ENCODE data around the gene LRCH1. TPM values are rescaled to one million over a fixed set of nuclear protein-coding genes. Genes with fewer than 3 reads are reported as not detected.

Gene LRCH1
- total RNA-seq, 2 experiments from 2014 or later: 16.7 to 27.8 TPM

GRCh38 chr13:46526740-46527139, 26.2 kb upstream of the LRCH1 start:
- ChIA-PET POLR2A (no interaction called here), CTCF (ENCODE audit: unreplicated experiment) (no interaction called here)
- no peaks in the 10 kb centered on the region for H4K20me1 ChIP-seq (ENCODE audit: insufficient read depth, low read length)
- no peaks in the 10 kb centered on the region for H3K9me2 ChIP-seq (ENCODE audit: insufficient read depth, low read length)
- H3K27ac ChIP-seq (ENCODE audit: low read depth, low read length, poor library complexity, severe bottlenecking): no peak overlapping the region
- no peak for TF ChIP-seq EZH2phosphoT487 (IDR thresholded peaks at IDR 0.05; ENCODE audit: borderline replicate concordance, low read depth, low read length)
- TF ChIP-seq, protein P1, sequence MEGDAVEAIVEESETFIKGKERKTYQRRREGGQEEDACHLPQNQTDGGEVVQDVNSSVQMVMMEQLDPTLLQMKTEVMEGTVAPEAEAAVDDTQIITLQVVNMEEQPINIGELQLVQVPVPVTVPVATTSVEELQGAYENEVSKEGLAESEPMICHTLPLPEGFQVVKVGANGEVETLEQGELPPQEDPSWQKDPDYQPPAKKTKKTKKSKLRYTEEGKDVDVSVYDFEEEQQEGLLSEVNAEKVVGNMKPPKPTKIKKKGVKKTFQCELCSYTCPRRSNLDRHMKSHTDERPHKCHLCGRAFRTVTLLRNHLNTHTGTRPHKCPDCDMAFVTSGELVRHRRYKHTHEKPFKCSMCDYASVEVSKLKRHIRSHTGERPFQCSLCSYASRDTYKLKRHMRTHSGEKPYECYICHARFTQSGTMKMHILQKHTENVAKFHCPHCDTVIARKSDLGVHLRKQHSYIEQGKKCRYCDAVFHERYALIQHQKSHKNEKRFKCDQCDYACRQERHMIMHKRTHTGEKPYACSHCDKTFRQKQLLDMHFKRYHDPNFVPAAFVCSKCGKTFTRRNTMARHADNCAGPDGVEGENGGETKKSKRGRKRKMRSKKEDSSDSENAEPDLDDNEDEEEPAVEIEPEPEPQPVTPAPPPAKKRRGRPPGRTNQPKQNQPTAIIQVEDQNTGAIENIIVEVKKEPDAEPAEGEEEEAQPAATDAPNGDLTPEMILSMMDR (conservative IDR thresholded peaks at IDR 0.05; ENCODE audit: low read length): no peak
- H3K36me3 ChIP-seq (ENCODE audit: insufficient read depth, low read length): no peaks in the 10 kb centered on the region
- no peak overlapping the region for H3K4me3 ChIP-seq (ENCODE audit: low read depth, low read length, poor library complexity, severe bottlenecking)
- BruUV-seq (replicated peaks): no TSS peak
- no peaks in the 10 kb centered on the region for H3K79me2 ChIP-seq (ENCODE audit: insufficient read depth, low read depth, low read length)
- no peak overlapping the region for H3K4me2 ChIP-seq (ENCODE audit: low read length)
- no peaks in the 10 kb centered on the region for H3K4me1 ChIP-seq (ENCODE audit: insufficient read depth, low read length, poor library complexity, severe bottlenecking)
- H3K9me3 ChIP-seq (ENCODE audit: low read length): no peaks in the 10 kb centered on the region
- no peak for DNase-seq (ENCODE audit: low spot score)
- no peak overlapping the region for H2AFZ ChIP-seq (ENCODE audit: low read length)
- intact Hi-C loops (cut with micrococcal nuclease; ENCODE audit: unreplicated experiment): no loop called here

- intact Hi-C loops (cut with micrococcal nuclease; ENCODE audit: unreplicated experiment): no loop called here
- TF ChIP-seq, protein P1 (conservative IDR thresholded peaks at IDR 0.05; ENCODE audit: low read length): no peak
- no peak for TF ChIP-seq EZH2phosphoT487 (IDR thresholded peaks at IDR 0.05; ENCODE audit: borderline replicate concordance, low read depth, low read length)
- Histone ChIP-seq H3K9me3 (ENCODE audit: low read length) (no peaks in the 10 kb centered on the region), H3K4me2 (ENCODE audit: low read length) (no peak overlapping the region), H3K36me3 (ENCODE audit: insufficient read depth, low read length) (no peaks in the 10 kb centered on the region), H3K4me1 (ENCODE audit: insufficient read depth, low read length, poor library complexity, severe bottlenecking) (no peaks in the 10 kb centered on the region), H2AFZ (ENCODE audit: low read length) (no peak overlapping the region), H3K4me3 (ENCODE audit: low read depth, low read length, poor library complexity, severe bottlenecking) (no peak overlapping the region), H3K9me2 (ENCODE audit: insufficient read depth, low read length) (no peaks in the 10 kb centered on the region), H3K27ac (ENCODE audit: low read depth, low read length, poor library complexity, severe bottlenecking) (no peak overlapping the region), H3K79me2 (ENCODE audit: insufficient read depth, low read depth, low read length) (no peaks in the 10 kb centered on the region), H4K20me1 (ENCODE audit: insufficient read depth, low read length) (no peaks in the 10 kb centered on the region)
- no peak for DNase-seq (ENCODE audit: low spot score)
- no TSS peak for BruUV-seq (replicated peaks)
- ChIA-PET CTCF (ENCODE audit: unreplicated experiment) (no interaction called here), POLR2A (no interaction called here)
These were observed 25.7 kb upstream of the LRCH1 start for GRCh38 chr13:46527237-46527636.

- DNase-seq (ENCODE audit: low spot score): no peak
- POLR2A ChIA-PET: no interaction called here
- Histone ChIP-seq H3K4me1 (ENCODE audit: insufficient read depth, low read length, poor library complexity, severe bottlenecking) (no peaks in the 10 kb centered on the region), H3K79me2 (ENCODE audit: insufficient read depth, low read depth, low read length) (no peaks in the 10 kb centered on the region), H3K27ac (ENCODE audit: low read depth, low read length, poor library complexity, severe bottlenecking) (no peak overlapping the region), H3K9me3 (ENCODE audit: low read length) (no peaks in the 10 kb centered on the region), H3K4me2 (ENCODE audit: low read length) (no peak overlapping the region), H3K9me2 (ENCODE audit: insufficient read depth, low read length) (no peaks in the 10 kb centered on the region), H3K4me3 (ENCODE audit: low read depth, low read length, poor library complexity, severe bottlenecking) (no peak overlapping the region), H2AFZ (ENCODE audit: low read length) (no peak overlapping the region), H4K20me1 (ENCODE audit: insufficient read depth, low read length) (no peaks in the 10 kb centered on the region), H3K36me3 (ENCODE audit: insufficient read depth, low read length) (no peaks in the 10 kb centered on the region)
- TF ChIP-seq, protein P1 (conservative IDR thresholded peaks at IDR 0.05; ENCODE audit: low read length): no peak
- TF ChIP-seq EZH2phosphoT487 (IDR thresholded peaks at IDR 0.05; ENCODE audit: borderline replicate concordance, low read depth, low read length): no peak
- intact Hi-C loops (cut with micrococcal nuclease; ENCODE audit: unreplicated experiment): no loop called here
- BruUV-seq (replicated peaks): no TSS peak
- CTCF ChIA-PET (ENCODE audit: unreplicated experiment): interaction anchor here (0.6 kb wide), 1 partner anchor 65 kb away, joined by 3 read pairs; no protein-coding TSS in a partner anchor
These were observed 23.6 kb upstream of the LRCH1 start for GRCh38 chr13:46529216-46529919.
